Prostate gland (tissue), 1 donor: Measurements from ENCODE around the gene SASH1.

ENCODE experiments used
- POLR2A ChIP-seq: fragments of 450-650 bp; IDR thresholded peaks from one replicate; pipeline ENCODE4 v1.6.1; 2016; ENCODE audit warnings: antibody characterized with exemption, mild to moderate bottlenecking
- POLR2AphosphoS5 ChIP-seq: sonication (generic); formaldehyde crosslinking; IDR thresholded peaks from one replicate; pipeline ENCODE4 v1.6.1; 2017; ENCODE audit warnings: antibody characterized with exemption

DNA sequence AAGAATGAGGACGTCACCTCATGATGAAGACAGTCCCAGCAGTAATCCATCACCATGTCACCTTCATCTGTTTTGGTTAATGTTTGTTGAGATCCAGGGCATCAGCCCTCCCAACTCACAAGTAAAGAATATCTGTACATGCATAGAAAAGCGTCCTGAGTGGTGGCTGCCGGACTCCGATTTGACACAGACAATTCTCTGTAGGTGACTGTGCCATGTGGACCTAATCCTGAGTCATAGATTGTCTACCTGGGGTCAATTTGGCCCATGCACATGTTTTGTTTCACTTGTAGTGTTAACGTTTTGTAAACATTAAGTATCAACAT is 235.8 kb downstream of the SASH1 start:
- no peak for TF ChIP-seq POLR2A
- no peak for TF ChIP-seq POLR2AphosphoS5
